DOHH2 (cell line): ENCODE data around the gene RNU6-1.

Experiments used
- H3F3A ChIP-seq: fragments of 200-600 bp; sonication (generic), shearing (Covaris generic); 2 replicates; pipeline ENCODE4 v1.6.0; 2016; ENCODE audit warnings: antibody characterized with exemption, mild to moderate bottlenecking; ENCODE audit not compliant: control insufficient read depth, insufficient read depth
- H3K27ac ChIP-seq: fragments of 200-600 bp; sonication (generic); 2 replicates; pipeline ENCODE4 v1.5.1; 2014; ENCODE audit warnings: low read depth, mild to moderate bottlenecking, low read length, moderate library complexity
- H3K27me3 ChIP-seq: fragments of 200-600 bp; sonication (generic); 2 replicates; pipeline ENCODE4 v1.6.1; 2014; ENCODE audit warnings: mild to moderate bottlenecking, low read length, mixed read lengths; ENCODE audit not compliant: control insufficient read depth
- H3K36me3 ChIP-seq: fragments of 200-600 bp; sonication (generic); 2 replicates; pipeline ENCODE4 v1.6.1; 2014; ENCODE audit warnings: mild to moderate bottlenecking, low read length, moderate library complexity, mixed read lengths; ENCODE audit not compliant: control insufficient read depth
- H3K4me1 ChIP-seq: fragments of 200-600 bp; sonication (generic); 2 replicates; pipeline ENCODE4 v1.6.1; 2014; ENCODE audit warnings: mild to moderate bottlenecking, low read length, mixed read lengths; ENCODE audit not compliant: control insufficient read depth
- H3K4me2 ChIP-seq: fragments of 200-600 bp; sonication (generic); 2 replicates; pipeline ENCODE4 v1.6.0; 2014; ENCODE audit warnings: mild to moderate bottlenecking, low read length, moderate library complexity
- H3K4me3 ChIP-seq: fragments of 200-600 bp; sonication (generic); 2 replicates; pipeline ENCODE4 v1.5.1; 2014; ENCODE audit warnings: mild to moderate bottlenecking, low read length, mixed read lengths
- H3K79me2 ChIP-seq: fragments of 200-600 bp; sonication (generic); 2 replicates; pipeline ENCODE4 v1.6.1; 2014; ENCODE audit warnings: mild to moderate bottlenecking, low read length, mixed read lengths; ENCODE audit not compliant: control insufficient read depth
- H3K9me2 ChIP-seq: fragments of 200-600 bp; sonication (generic); replicated peaks from 2 replicates; pipeline ENCODE4 v1.6.1; 2014; ENCODE audit warnings: mild to moderate bottlenecking, low read length, mixed read lengths; ENCODE audit not compliant: control insufficient read depth
- H3K9me3 ChIP-seq: fragments of 200-600 bp; sonication (generic); 2 replicates; pipeline ENCODE4 v1.6.1; 2014; ENCODE audit warnings: antibody characterized with exemption, low read length, mixed read lengths; ENCODE audit not compliant: control insufficient read depth, insufficient read depth
- H4K20me1 ChIP-seq: fragments of 200-600 bp; sonication (generic); 2 replicates; pipeline ENCODE4 v1.6.0; 2014; ENCODE audit warnings: low read depth, mild to moderate bottlenecking, antibody characterized with exemption, low read length, moderate library complexity; ENCODE audit not compliant: control insufficient read depth, insufficient read depth
- EZH2phosphoT487 ChIP-seq: fragments of 200-600 bp; sonication (generic); IDR thresholded peaks from 2 replicates; pipeline ENCODE4 v1.6.1; 2017; ENCODE audit warnings: borderline replicate concordance, mild to moderate bottlenecking, antibody characterized with exemption, low read length, moderate library complexity, mixed read lengths
- TF ChIP-seq, protein P1 (sequence below): fragments of 200-600 bp; sonication (generic); IDR thresholded peaks from one replicate; pipeline ENCODE4 v1.5.1; 2014; ENCODE audit warnings: antibody characterized with exemption, mild to moderate bottlenecking, low read depth, low read length; ENCODE audit not compliant: poor library complexity, severe bottlenecking

Gene RNU6-1

DNA sequence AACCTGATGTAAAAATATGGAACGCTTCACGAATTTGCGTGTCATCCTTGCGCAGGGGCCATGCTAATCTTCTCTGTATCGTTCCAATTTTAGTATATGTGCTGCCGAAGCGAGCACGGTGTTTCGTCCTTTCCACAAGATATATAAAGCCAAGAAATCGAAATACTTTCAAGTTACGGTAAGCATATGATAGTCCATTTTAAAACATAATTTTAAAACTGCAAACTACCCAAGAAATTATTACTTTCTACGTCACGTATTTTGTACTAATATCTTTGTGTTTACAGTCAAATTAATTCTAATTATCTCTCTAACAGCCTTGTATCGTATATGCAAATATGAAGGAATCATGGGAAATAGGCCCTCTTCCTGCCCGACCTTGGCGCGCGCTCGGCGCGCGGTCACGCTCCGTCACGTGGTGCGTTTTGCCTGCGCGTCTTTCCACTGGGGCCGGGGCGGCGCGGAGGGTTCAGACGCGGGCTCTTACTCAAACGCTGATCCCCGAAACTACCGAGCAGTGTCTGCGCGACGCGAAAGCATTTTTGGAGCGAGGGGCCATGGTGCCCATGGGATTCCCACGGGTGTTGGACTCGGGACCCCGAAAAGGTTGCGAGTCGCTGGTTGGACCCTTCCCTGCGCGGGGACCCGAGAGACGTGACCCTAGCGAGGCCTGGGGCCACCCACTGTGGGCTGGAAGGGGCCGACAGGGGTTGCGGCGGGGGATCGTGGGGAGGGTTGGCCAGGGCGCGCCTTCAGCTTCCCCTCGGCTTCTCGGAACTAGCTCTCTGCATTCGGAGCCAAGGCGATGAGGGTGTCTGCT, at the start of gene RNU6-1:
RNU6-1 (minus strand) TSS at position 117 of the 820 bp plus-strand sequence.
- TF ChIP-seq, protein P1, sequence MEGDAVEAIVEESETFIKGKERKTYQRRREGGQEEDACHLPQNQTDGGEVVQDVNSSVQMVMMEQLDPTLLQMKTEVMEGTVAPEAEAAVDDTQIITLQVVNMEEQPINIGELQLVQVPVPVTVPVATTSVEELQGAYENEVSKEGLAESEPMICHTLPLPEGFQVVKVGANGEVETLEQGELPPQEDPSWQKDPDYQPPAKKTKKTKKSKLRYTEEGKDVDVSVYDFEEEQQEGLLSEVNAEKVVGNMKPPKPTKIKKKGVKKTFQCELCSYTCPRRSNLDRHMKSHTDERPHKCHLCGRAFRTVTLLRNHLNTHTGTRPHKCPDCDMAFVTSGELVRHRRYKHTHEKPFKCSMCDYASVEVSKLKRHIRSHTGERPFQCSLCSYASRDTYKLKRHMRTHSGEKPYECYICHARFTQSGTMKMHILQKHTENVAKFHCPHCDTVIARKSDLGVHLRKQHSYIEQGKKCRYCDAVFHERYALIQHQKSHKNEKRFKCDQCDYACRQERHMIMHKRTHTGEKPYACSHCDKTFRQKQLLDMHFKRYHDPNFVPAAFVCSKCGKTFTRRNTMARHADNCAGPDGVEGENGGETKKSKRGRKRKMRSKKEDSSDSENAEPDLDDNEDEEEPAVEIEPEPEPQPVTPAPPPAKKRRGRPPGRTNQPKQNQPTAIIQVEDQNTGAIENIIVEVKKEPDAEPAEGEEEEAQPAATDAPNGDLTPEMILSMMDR, result no peak
- peaks cover 11% of the 10 kb centered on the region; the same call in 1 of the 2 replicates for H3F3A ChIP-seq
- H3K36me3 ChIP-seq, result peaks cover 2% of the 10 kb centered on the region; the same call in 1 of the 2 replicates
- H3K4me2 ChIP-seq, result peak within 1 kb of the TSS; percentile 92
- peak within 1 kb of the TSS; percentile 81 for H3K27ac ChIP-seq
- H3K27me3 ChIP-seq, result peaks cover 11% of the 10 kb centered on the region
- peak within 1 kb of the TSS; percentile 95 for H3K4me3 ChIP-seq
- H3K4me1 ChIP-seq, result peaks cover 46% of the 10 kb centered on the region
- no peaks in the 10 kb centered on the region for H3K9me2 ChIP-seq
- H3K9me3 ChIP-seq, result no peaks in the 10 kb centered on the region
- no peaks in the 10 kb centered on the region for H3K79me2 ChIP-seq
- H4K20me1 ChIP-seq, result no peaks in the 10 kb centered on the region

- Histone ChIP-seq H3K9me3 (no peaks in the 10 kb centered on the region), H3K4me2 (no peak overlapping the region), H3K9me2 (no peaks in the 10 kb centered on the region), H3K27me3 (peaks cover 18% of the 10 kb centered on the region), H3K4me3 (no peak overlapping the region), H3F3A (no peaks in the 10 kb centered on the region), H4K20me1 (no peaks in the 10 kb centered on the region), H3K79me2 (no peaks in the 10 kb centered on the region), H3K27ac (no peak overlapping the region), H3K36me3 (no peaks in the 10 kb centered on the region), H3K4me1 (peaks cover 5% of the 10 kb centered on the region)
- no peak for TF ChIP-seq EZH2phosphoT487
- TF ChIP-seq, protein P1, result no peak
These were observed 47.9 kb upstream of the RNU6-1 start for GRCh38 chr15:67887776-67888175.

GRCh38 chr15:67885861-67886260, 46.0 kb upstream of the RNU6-1 start:
- H3K36me3 ChIP-seq, result no peaks in the 10 kb centered on the region
- no peaks in the 10 kb centered on the region for H3F3A ChIP-seq
- H3K79me2 ChIP-seq, result no peaks in the 10 kb centered on the region
- no peaks in the 10 kb centered on the region for H3K9me2 ChIP-seq
- no peak overlapping the region for H3K4me2 ChIP-seq
- H3K27me3 ChIP-seq, result peaks cover 18% of the 10 kb centered on the region
- H4K20me1 ChIP-seq, result no peaks in the 10 kb centered on the region
- peaks cover 14% of the 10 kb centered on the region for H3K4me1 ChIP-seq
- no peak overlapping the region for H3K4me3 ChIP-seq
- no peaks in the 10 kb centered on the region for H3K9me3 ChIP-seq
- no peak for TF ChIP-seq EZH2phosphoT487
- TF ChIP-seq, protein P1, result no peak
- no peak overlapping the region for H3K27ac ChIP-seq
